ENCODE results near the gene PVALB. TPM values are rescaled to one million over a fixed set of nuclear protein-coding genes. Genes with fewer than 3 reads are reported as not detected.

The PVALB gene
- total and polyA plus RNA-seq, 11 donors: not detected

DNA sequence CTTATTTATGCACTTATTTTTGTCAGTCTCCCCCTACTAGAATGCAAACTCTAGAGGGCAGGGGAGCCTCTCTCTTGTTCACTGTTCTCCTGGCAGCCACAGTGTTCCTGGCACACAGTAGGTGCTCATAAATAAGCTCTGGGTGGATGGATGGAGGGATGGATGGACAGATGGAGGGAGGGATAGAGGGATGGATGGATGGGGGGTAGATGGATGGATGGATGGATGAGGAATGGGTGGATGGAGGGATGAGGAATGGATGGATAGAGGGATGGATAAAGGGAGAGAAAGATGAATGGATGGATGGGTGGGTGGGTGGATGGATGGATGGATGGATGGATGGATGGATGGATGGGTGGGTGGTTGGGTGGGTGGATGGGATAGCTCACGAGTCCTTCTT, 13.5 kb downstream of the PVALB start:
- Histone ChIP-seq H3K27me3 (peaks cover 0 to 41% (median 12%) of the 10 kb centered on the region in 9 donors), H3K27ac (no peak overlapping the region), H3K4me1 (peaks cover 0 to 6% (median 0%) of the 10 kb centered on the region in 12 donors), H3K4me3 (no peak overlapping the region), H3K36me3 (no peaks in the 10 kb centered on the region), H3K9me3 (no peaks in the 10 kb centered on the region)
- no peak for TF ChIP-seq POLR2A (IDR thresholded peaks at IDR 0.05)
- TF ChIP-seq, protein P1, sequence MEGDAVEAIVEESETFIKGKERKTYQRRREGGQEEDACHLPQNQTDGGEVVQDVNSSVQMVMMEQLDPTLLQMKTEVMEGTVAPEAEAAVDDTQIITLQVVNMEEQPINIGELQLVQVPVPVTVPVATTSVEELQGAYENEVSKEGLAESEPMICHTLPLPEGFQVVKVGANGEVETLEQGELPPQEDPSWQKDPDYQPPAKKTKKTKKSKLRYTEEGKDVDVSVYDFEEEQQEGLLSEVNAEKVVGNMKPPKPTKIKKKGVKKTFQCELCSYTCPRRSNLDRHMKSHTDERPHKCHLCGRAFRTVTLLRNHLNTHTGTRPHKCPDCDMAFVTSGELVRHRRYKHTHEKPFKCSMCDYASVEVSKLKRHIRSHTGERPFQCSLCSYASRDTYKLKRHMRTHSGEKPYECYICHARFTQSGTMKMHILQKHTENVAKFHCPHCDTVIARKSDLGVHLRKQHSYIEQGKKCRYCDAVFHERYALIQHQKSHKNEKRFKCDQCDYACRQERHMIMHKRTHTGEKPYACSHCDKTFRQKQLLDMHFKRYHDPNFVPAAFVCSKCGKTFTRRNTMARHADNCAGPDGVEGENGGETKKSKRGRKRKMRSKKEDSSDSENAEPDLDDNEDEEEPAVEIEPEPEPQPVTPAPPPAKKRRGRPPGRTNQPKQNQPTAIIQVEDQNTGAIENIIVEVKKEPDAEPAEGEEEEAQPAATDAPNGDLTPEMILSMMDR (IDR thresholded peaks at IDR 0.05): no peak
- WGBS, 4 donors: 63 to 84% (median 68%) methylated on average over 1 of the region's 1 CpG
- no peak for DNase-seq
- ATAC-seq: no peak
- intact Hi-C loops (cut with DNase I): no loop called here

DNA sequence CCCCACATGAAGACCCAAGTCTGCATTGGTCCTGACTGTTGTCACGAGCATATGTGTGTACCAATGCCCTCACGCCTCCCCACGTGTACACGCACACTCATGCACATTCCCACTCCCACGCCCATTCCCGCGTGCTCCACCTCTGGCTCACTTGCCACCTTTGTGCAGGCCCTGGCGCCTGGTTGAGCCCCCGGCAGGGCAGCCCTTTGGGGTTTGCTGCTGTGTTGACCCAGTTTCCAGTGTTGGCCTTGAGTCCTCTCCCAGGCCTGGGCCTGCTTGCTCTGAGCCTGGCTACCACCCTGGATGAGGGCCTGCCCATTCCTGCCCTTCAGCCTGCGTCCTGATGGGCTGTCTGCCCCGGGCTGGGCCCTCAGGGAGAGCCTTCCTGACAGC, 18.2 kb downstream of the PVALB start:
- Histone ChIP-seq H3K4me1 (no peaks in the 10 kb centered on the region), H3K27me3 (peaks cover 0 to 19% (median 0%) of the 10 kb centered on the region in 9 donors), H3K9me3 (no peaks in the 10 kb centered on the region), H3K27ac (no peak overlapping the region), H3K4me3 (no peak overlapping the region), H3K36me3 (no peaks in the 10 kb centered on the region)
- intact Hi-C loops (cut with DNase I): no loop called here
- WGBS, 4 donors: 75 to 87% (median 82%) methylated on average over 9 to 11 of the region's 11 CpGs
- TF ChIP-seq POLR2A (IDR thresholded peaks at IDR 0.05): no peak
- TF ChIP-seq, protein P1 (IDR thresholded peaks at IDR 0.05): no peak
- ATAC-seq (no peak), DNase-seq (no peak)

GRCh38 chr22:36797911-36798673, 18.7 kb downstream of the PVALB start:
- Histone ChIP-seq H3K27ac (no peak overlapping the region), H3K36me3 (no peaks in the 10 kb centered on the region), H3K27me3 (peaks cover 0 to 19% (median 0%) of the 10 kb centered on the region in 9 donors), H3K9me3 (no peaks in the 10 kb centered on the region), H3K4me3 (no peak overlapping the region), H3K4me1 (no peaks in the 10 kb centered on the region)
- ATAC-seq (no peak), DNase-seq (no peak)
- TF ChIP-seq, protein P1 (IDR thresholded peaks at IDR 0.05): no peak
- no peak for TF ChIP-seq POLR2A (IDR thresholded peaks at IDR 0.05)
- intact Hi-C loops (cut with DNase I): no loop called here
- WGBS, 4 donors: 65 to 70% (median 66%) methylated on average over 11 to 12 of the region's 12 CpGs

GRCh38 chr22:36797374-36797773, 19.5 kb downstream of the PVALB start:
- DNase-seq (no peak), ATAC-seq (no peak)
- H3K36me3 ChIP-seq: no peaks in the 10 kb centered on the region
- WGBS, 4 donors: 61 to 74% (median 65%) methylated on average over 9 of the region's 9 CpGs
- intact Hi-C loops (cut with DNase I): no loop called here
- H3K4me3 ChIP-seq: no peak overlapping the region
- H3K27ac ChIP-seq: no peak overlapping the region
- TF ChIP-seq POLR2A (IDR thresholded peaks at IDR 0.05): no peak
- TF ChIP-seq, protein P1 (IDR thresholded peaks at IDR 0.05): no peak
- H3K9me3 ChIP-seq: no peaks in the 10 kb centered on the region
- H3K27me3 ChIP-seq: peaks cover 0 to 21% (median 0%) of the 10 kb centered on the region in 9 donors
- no peaks in the 10 kb centered on the region for H3K4me1 ChIP-seq

Data from heart left ventricle (tissue), 16 donors.